Ammon's horn (tissue), 1 donor: Measurements from ENCODE around the gene TRAPPC1.

Experiments used
- DNase-seq: peaks from one replicate; pipeline ENCODE4 v3.0.0-alpha.2; 2016; ENCODE audit warnings: low spot score

Gene TRAPPC1

GRCh38 chr17:7940034-7940433 is 8.3 kb upstream of the TRAPPC1 start:
- no peak for DNase-seq

GRCh38 chr17:7935859-7936258 is 4.1 kb upstream of the TRAPPC1 start:
- DNase-seq, result no peak

GRCh38 chr17:7932949-7933348 is 1.2 kb upstream of the TRAPPC1 start:
- no peak for DNase-seq

GRCh38 chr17:7932483-7932891 is 741 bp upstream of the TRAPPC1 start:
- DNase-seq, result peak; percentile 40

GRCh38 chr17:7930841-7931631 is 710 bp downstream of the TRAPPC1 start:
- no peak for DNase-seq

GRCh38 chr17:7929158-7930023 is 2.4 kb downstream of the TRAPPC1 start, which contains the start of gene KCNAB3:
KCNAB3 (minus strand) TSS chr17:7929856; CDS start chr17:7929435, 421 bp downstream.
- peak; percentile 88 for DNase-seq

GRCh38 chr17:7927596-7927995 is 4.2 kb downstream of the TRAPPC1 start:
- DNase-seq, result no peak

GRCh38 chr17:7922845-7923628 is 8.7 kb downstream of the TRAPPC1 start:
- peak; percentile 83 for DNase-seq

GRCh38 chr17:7922269-7922844 is 9.4 kb downstream of the TRAPPC1 start:
- no peak for DNase-seq

GRCh38 chr17:7916808-7917207 is 14.9 kb downstream of the TRAPPC1 start:
- no peak for DNase-seq

GRCh38 chr17:7916385-7916682 is 15.4 kb downstream of the TRAPPC1 start:
- DNase-seq, result no peak

- DNase-seq, result peak; percentile 90
These were observed 15.9 kb downstream of the TRAPPC1 start, which contains the start of gene RNF227 for GRCh38 chr17:7915611-7916384. RNF227 (minus strand) TSS chr17:7916289; CDS start chr17:7916195, 94 bp downstream.

GRCh38 chr17:7915179-7915610 is 16.6 kb downstream of the TRAPPC1 start:
- DNase-seq, result no peak

GRCh38 chr17:7912927-7913524 is 18.7 kb downstream of the TRAPPC1 start:
- peak; percentile 82 for DNase-seq

GRCh38 chr17:7911116-7911515 is 20.6 kb downstream of the TRAPPC1 start:
- no peak for DNase-seq

- no peak for DNase-seq
These were observed 21.0 kb downstream of the TRAPPC1 start for GRCh38 chr17:7910711-7911110.

- no peak for DNase-seq
These were observed 21.5 kb downstream of the TRAPPC1 start for GRCh38 chr17:7910281-7910680.

- DNase-seq, result no peak
These were observed 22.7 kb downstream of the TRAPPC1 start for GRCh38 chr17:7909089-7909488.

- DNase-seq, result no peak
These were observed 28.3 kb downstream of the TRAPPC1 start for GRCh38 chr17:7903154-7904103.
